PC-9 (cell line): ENCODE data around the gene ABLIM2.

Source experiments
- EZH2 ChIP-seq: fragments of 200-600 bp; sonication (generic); IDR thresholded peaks from 2 replicates; pipeline ENCODE4 v1.8.0; 2017; ENCODE audit warnings: antibody characterized with exemption, low read depth
- TF ChIP-seq, protein P1 (sequence below): fragments of 200-600 bp; sonication (generic); conservative IDR thresholded peaks from 2 replicates; pipeline ENCODE4 v1.6.1; 2017; ENCODE audit warnings: mixed run types, antibody characterized with exemption, mild to moderate bottlenecking, moderate library complexity

DNA sequence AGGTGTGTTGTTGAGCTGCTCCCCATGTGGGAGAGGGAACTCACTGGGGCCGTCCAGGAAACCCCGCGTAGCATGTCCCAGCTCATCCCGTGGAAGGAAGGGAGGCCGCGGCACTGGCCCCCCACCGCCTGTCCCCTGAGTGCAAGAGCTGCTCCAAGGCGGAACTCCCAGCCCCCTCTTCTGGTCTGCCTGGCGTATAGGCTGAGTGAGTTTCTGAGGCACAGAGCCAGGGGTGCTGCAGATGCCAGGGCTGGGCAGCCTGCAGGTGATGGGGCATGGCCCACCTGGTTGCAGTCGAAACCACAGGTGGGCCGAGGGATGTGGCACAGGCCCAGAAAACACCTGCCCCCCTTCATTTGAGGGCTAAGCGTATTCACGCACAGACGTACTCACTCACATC, 49.6 kb downstream of the ABLIM2 start:
- TF ChIP-seq, protein P1, sequence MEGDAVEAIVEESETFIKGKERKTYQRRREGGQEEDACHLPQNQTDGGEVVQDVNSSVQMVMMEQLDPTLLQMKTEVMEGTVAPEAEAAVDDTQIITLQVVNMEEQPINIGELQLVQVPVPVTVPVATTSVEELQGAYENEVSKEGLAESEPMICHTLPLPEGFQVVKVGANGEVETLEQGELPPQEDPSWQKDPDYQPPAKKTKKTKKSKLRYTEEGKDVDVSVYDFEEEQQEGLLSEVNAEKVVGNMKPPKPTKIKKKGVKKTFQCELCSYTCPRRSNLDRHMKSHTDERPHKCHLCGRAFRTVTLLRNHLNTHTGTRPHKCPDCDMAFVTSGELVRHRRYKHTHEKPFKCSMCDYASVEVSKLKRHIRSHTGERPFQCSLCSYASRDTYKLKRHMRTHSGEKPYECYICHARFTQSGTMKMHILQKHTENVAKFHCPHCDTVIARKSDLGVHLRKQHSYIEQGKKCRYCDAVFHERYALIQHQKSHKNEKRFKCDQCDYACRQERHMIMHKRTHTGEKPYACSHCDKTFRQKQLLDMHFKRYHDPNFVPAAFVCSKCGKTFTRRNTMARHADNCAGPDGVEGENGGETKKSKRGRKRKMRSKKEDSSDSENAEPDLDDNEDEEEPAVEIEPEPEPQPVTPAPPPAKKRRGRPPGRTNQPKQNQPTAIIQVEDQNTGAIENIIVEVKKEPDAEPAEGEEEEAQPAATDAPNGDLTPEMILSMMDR: no peak
- TF ChIP-seq EZH2: no peak
